ENCODE measurements around the gene PAIP2.
"Not testable (repeated sequence)": the region's sequence is repeated elsewhere in the genome, so short reads cannot be mapped to it uniquely, and the experiment has no call there.

The PAIP2 gene

GRCh38 chr5:139340051-139340450, 1.6 kb upstream of the PAIP2 start:
- DNase-seq (ENCODE audit: insufficient read length) (no peak), FAIRE-seq (no peak)
- TF ChIP-seq POLR2AphosphoS5 (IDR thresholded peaks at IDR 0.05; ENCODE audit: low read depth, low read length) (no peak), POLR2A (IDR thresholded peaks at IDR 0.05; ENCODE audit: low read depth, low read length) (no peak), TAF1 (IDR thresholded peaks at IDR 0.05; ENCODE audit: borderline replicate concordance, low read depth, low read length) (no peak)

GRCh38 chr5:139341187-139341688, 416 bp upstream of the PAIP2 start:
- DNase-seq (ENCODE audit: insufficient read length) (no peak), FAIRE-seq (no peak)
- no peak for TF ChIP-seq POLR2AphosphoS5 (IDR thresholded peaks at IDR 0.05; ENCODE audit: low read depth, low read length)
- TF ChIP-seq TAF1 (IDR thresholded peaks at IDR 0.05; ENCODE audit: borderline replicate concordance, low read depth, low read length), result no peak
- no peak for TF ChIP-seq POLR2A (IDR thresholded peaks at IDR 0.05; ENCODE audit: low read depth, low read length)

DNA sequence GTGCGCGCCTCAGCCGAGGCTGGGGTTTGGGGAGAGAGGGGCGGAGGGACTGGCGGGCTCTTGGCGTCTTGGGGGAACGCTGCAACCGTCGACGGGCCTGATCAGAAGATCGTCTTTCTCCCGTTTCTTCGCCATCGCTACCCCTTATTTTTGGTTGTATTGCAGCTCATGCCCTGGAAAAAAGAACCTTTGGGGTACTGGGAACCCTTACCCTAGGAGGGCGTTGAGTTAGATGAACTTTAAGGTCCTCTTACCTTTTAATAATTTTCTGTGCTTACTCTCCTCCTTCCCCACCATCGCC, 719 bp downstream of the PAIP2 start:
- TF ChIP-seq POLR2A (IDR thresholded peaks at IDR 0.05; ENCODE audit: low read depth, low read length) (no peak), TAF1 (IDR thresholded peaks at IDR 0.05; ENCODE audit: borderline replicate concordance, low read depth, low read length) (no peak), POLR2AphosphoS5 (IDR thresholded peaks at IDR 0.05; ENCODE audit: low read depth, low read length) (no peak)
- DNase-seq (ENCODE audit: insufficient read length), result peak; percentile 72
- FAIRE-seq, result no peak

GRCh38 chr5:139343476-139343875, 1.8 kb downstream of the PAIP2 start:
- no peak for DNase-seq (ENCODE audit: insufficient read length)
- no peak for FAIRE-seq
- TF ChIP-seq TAF1 (IDR thresholded peaks at IDR 0.05; ENCODE audit: borderline replicate concordance, low read depth, low read length), result no peak
- no peak for TF ChIP-seq POLR2AphosphoS5 (IDR thresholded peaks at IDR 0.05; ENCODE audit: low read depth, low read length)
- TF ChIP-seq POLR2A (IDR thresholded peaks at IDR 0.05; ENCODE audit: low read depth, low read length), result no peak

DNA sequence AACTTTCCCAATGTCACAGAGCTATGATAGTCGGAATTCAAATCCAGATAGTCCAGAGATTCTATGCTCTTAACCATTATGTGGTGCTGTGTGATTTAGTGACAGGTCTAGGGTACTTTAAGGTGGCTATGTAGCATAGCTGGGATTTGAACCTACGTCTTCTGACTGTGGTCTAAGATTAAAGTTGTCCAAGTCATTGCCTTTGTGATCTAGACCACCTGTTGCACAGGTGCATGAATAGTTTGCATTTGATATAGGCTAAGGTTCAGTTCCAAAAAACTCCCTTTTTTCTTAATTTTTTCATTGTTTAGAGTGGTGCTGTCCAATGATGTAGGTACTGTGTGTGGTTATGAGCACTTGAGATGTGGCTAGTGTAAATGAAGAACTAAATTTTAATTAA, 2.5 kb downstream of the PAIP2 start:
- DNase-seq (ENCODE audit: insufficient read length) (no peak), FAIRE-seq (no peak)
- TF ChIP-seq POLR2A (IDR thresholded peaks at IDR 0.05; ENCODE audit: low read depth, low read length) (no peak), TAF1 (IDR thresholded peaks at IDR 0.05; ENCODE audit: borderline replicate concordance, low read depth, low read length) (no peak), POLR2AphosphoS5 (IDR thresholded peaks at IDR 0.05; ENCODE audit: low read depth, low read length) (no peak)

DNA sequence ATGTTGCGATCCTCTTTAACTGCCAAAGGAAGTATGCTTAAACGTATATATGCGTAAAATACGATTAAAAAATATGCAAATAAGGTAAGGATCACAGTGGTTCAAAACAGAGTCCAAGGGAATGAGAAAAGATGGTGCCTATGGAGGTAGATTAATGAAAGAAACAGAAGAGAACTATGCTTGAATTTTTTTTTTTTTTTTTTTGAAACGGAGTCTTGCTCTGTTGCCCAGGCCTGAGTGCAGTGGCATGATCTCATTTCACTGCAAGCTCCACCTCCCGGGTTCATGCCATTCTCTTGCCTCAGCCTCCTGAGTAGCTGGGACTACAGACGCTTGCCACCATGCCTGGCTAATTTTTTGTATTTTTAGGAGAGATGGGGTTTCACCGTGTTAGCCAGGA, 3.8 kb downstream of the PAIP2 start:
- not testable (repeated sequence) for FAIRE-seq

GRCh38 chr5:139347863-139348262, 6.2 kb downstream of the PAIP2 start:
- DNase-seq (ENCODE audit: insufficient read length); FAIRE-seq: not testable (repeated sequence)

More for the DNA sequence above, 3.8 kb downstream of the PAIP2 start:
- DNase-seq (ENCODE audit: insufficient read length), result not testable (repeated sequence)

GRCh38 chr5:139354186-139354585, 12.5 kb downstream of the PAIP2 start:
- FAIRE-seq, result no peak
- DNase-seq (ENCODE audit: insufficient read length), result no peak
- TF ChIP-seq POLR2A (IDR thresholded peaks at IDR 0.05; ENCODE audit: low read depth, low read length), result no peak
- TF ChIP-seq POLR2AphosphoS5 (IDR thresholded peaks at IDR 0.05; ENCODE audit: low read depth, low read length), result no peak
- no peak for TF ChIP-seq TAF1 (IDR thresholded peaks at IDR 0.05; ENCODE audit: borderline replicate concordance, low read depth, low read length)

- not testable (repeated sequence) for FAIRE-seq
Observed at GRCh38 chr5:139355900-139356299, 14.2 kb downstream of the PAIP2 start.

DNA sequence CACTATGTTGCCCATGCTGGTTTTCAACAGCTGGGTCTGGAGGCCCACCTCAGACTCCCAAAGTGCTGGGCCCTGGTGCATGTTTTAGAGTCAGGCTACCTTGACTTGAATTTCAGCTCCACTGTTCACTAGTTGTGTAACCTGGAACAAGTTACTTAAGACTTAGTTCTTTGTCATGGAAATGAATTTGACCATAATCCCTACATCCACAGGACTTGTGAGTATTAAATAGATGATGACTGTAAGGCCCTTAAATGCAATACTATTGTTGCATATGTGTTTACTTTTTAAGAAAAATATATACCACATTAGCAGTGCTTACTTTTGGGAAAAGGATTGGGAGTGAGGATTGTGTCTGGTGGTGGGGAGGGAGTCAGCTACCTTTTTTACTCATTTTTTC, 16.4 kb downstream of the PAIP2 start:
- TF ChIP-seq TAF1 (IDR thresholded peaks at IDR 0.05; ENCODE audit: borderline replicate concordance, low read depth, low read length), result no peak
- TF ChIP-seq POLR2A (IDR thresholded peaks at IDR 0.05; ENCODE audit: low read depth, low read length), result no peak
- TF ChIP-seq POLR2AphosphoS5 (IDR thresholded peaks at IDR 0.05; ENCODE audit: low read depth, low read length), result no peak
- DNase-seq (ENCODE audit: insufficient read length), result no peak
- no peak for FAIRE-seq

More at GRCh38 chr5:139355900-139356299, 14.2 kb downstream of the PAIP2 start:
- DNase-seq (ENCODE audit: insufficient read length), result not testable (repeated sequence)

GRCh38 chr5:139360384-139360783, 18.7 kb downstream of the PAIP2 start:
- DNase-seq (ENCODE audit: insufficient read length), result no peak
- TF ChIP-seq POLR2A (IDR thresholded peaks at IDR 0.05; ENCODE audit: low read depth, low read length) (no peak), TAF1 (IDR thresholded peaks at IDR 0.05; ENCODE audit: borderline replicate concordance, low read depth, low read length) (no peak), POLR2AphosphoS5 (IDR thresholded peaks at IDR 0.05; ENCODE audit: low read depth, low read length) (no peak)
- FAIRE-seq, result no peak

- FAIRE-seq, result no peak
Observed at GRCh38 chr5:139361835-139362429, 20.3 kb downstream of the PAIP2 start.

GRCh38 chr5:139363937-139364336, 22.3 kb downstream of the PAIP2 start:
- no peak for DNase-seq (ENCODE audit: insufficient read length)
- FAIRE-seq, result peak; percentile 27
- TF ChIP-seq TAF1 (IDR thresholded peaks at IDR 0.05; ENCODE audit: borderline replicate concordance, low read depth, low read length), result no peak
- TF ChIP-seq POLR2A (IDR thresholded peaks at IDR 0.05; ENCODE audit: low read depth, low read length), result no peak
- no peak for TF ChIP-seq POLR2AphosphoS5 (IDR thresholded peaks at IDR 0.05; ENCODE audit: low read depth, low read length)

More at GRCh38 chr5:139361835-139362429, 20.3 kb downstream of the PAIP2 start:
- DNase-seq (ENCODE audit: insufficient read length), result no peak
- TF ChIP-seq POLR2AphosphoS5 (IDR thresholded peaks at IDR 0.05; ENCODE audit: low read depth, low read length) (no peak), POLR2A (IDR thresholded peaks at IDR 0.05; ENCODE audit: low read depth, low read length) (no peak), TAF1 (IDR thresholded peaks at IDR 0.05; ENCODE audit: borderline replicate concordance, low read depth, low read length) (no peak)

Measured in GM12892 (cell line).